AG04449 (cell line): ENCODE measurements around the gene RAP1GAP.

Experiments used
- CTCF ChIA-PET: fragments of 350-600 bp; formaldehyde crosslinking; extraction: SDS; loops from one replicate; lab custom pipeline; 2021; ENCODE audit warnings: antibody characterized with exemption; lab: Yijun Ruan, JAX
- POLR2A ChIA-PET: fragments of 400-600, 350-600 bp; formaldehyde crosslinking; extraction: SDS; loops from one replicate; lab custom pipeline; 2020; ENCODE audit warnings: antibody characterized with exemption, inconsistent platforms; lab: Yijun Ruan, JAX
- DNase-seq: peaks from one replicate; pipeline ENCODE4 v3.0.0-alpha.2; 2010; ENCODE audit warnings: low read depth, low spot score
- H3K4me3 ChIP-seq: 2 replicates; pipeline ENCODE4 v1.5.1; 2011; ENCODE audit warnings: low read depth, mild to moderate bottlenecking, control low read depth, low read length
- CTCF ChIP-seq: IDR thresholded peaks from one replicate; pipeline ENCODE4 v1.5.1; 2011; ENCODE audit warnings: mild to moderate bottlenecking, moderate library complexity, low read length, control low read depth, inconsistent platforms; ENCODE audit not compliant: insufficient read depth; ENCODE audit errors: missing control alignments

The RAP1GAP gene

DNA sequence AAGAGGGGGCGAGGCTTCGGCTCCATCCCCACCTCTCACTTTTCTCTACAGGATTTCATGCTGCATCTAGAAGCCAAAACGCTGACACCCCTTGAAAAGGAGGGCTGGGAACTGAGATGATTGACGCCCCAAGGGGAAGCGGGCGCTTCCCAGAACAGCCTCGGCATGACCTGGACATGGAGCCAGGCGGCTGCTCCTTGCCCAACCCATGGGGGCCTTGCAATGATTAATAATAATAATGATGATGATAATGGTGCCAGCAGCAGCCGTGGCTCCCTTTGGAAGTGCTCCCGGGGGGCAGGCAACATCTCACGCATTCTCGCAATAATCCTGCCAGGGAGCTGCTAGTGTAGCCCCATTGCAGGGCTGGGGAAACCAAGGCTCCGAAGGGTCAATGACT, 78.2 kb downstream of the RAP1GAP start:
- CTCF ChIA-PET, result no interaction called here
- POLR2A ChIA-PET, result interaction anchor here (0.7 kb wide), 1 partner anchor 83 kb away, joined by 3 read pairs; no protein-coding TSS in a partner anchor
- DNase-seq, result no peak
- no peak overlapping the region for H3K4me3 ChIP-seq
- TF ChIP-seq CTCF, result no peak

DNA sequence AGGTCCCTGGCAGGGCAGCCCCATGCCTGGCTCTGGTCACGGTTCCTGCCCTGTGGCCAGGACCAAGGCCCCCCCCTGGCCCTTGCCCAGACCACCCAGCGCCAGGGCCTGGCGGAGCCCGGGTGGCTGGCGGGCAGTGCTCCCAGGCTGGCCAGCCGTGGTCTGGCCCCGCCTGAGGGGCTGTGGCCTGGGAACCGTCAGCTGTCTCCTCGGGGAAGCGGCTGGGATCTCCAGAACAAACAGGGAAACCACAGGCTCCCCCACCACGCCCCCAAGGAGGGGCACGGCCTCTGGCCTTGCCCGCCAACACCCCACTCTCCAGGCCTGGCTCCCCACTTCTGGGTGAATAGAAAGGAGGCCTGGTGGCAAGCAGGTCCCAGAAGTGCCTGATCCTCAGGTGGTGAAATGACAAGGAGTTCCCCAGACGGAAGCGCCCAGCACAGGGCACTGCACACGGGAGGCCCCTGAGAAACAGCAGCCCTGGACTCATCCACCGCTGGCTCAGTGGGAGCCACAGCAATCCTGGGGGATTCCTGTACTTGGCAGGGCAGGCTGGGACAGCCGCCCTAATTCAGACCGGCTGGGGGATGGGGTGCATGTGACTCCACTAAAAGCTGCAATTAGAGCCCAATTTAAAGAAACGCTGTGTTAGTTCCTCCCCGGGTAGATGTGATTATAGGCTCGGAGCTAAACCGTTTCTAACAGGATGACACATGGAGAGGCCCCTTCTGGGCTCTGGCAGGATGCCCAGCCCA, 78.9 kb downstream of the RAP1GAP start:
- H3K4me3 ChIP-seq, result no peak overlapping the region
- DNase-seq, result no peak
- POLR2A ChIA-PET, result interaction anchor here (0.7 kb wide), 1 partner anchor 83 kb away, joined by 3 read pairs; no protein-coding TSS in a partner anchor
- TF ChIP-seq CTCF, result no peak
- CTCF ChIA-PET, result no interaction called here

DNA sequence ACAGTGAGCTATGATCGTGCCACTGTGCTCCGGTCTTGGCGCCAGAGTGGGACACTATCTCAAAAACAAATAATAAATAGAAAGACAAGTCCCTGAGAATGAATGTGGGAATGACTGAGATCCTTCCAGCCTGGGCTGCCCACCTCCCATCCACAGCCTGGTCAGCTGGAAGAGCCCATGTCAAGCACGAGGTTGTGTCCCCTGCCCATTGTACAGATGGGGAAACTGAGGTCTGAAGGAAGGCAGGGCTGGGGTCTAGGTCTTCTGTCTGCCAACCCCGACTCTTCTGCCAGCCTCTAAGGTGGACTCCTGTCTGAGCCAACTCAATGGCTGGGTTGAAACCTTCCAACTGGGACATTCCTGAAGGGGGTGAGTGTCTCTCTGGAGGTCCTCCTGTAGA, 79.5 kb downstream of the RAP1GAP start:
- ChIA-PET CTCF (interaction anchor here (1.4 kb wide), 1 partner anchor 221 kb away, joined by 3 read pairs; no protein-coding TSS in a partner anchor), POLR2A (no interaction called here)

GRCh38 chr1:21587602-21587953, 81.6 kb downstream of the RAP1GAP start:
- DNase-seq, result no peak
- no peak for TF ChIP-seq CTCF
- CTCF ChIA-PET, result interaction anchor here (0.7 to 3.1 kb wide), 3 partner anchors 8 to 52 kb away, joined by 3 to 15 read pairs (median 4); no protein-coding TSS in a partner anchor
- no peak overlapping the region for H3K4me3 ChIP-seq
- POLR2A ChIA-PET, result no interaction called here

More for the DNA sequence above, 79.5 kb downstream of the RAP1GAP start:
- no peak overlapping the region for H3K4me3 ChIP-seq
- DNase-seq, result no peak
- TF ChIP-seq CTCF, result no peak

DNA sequence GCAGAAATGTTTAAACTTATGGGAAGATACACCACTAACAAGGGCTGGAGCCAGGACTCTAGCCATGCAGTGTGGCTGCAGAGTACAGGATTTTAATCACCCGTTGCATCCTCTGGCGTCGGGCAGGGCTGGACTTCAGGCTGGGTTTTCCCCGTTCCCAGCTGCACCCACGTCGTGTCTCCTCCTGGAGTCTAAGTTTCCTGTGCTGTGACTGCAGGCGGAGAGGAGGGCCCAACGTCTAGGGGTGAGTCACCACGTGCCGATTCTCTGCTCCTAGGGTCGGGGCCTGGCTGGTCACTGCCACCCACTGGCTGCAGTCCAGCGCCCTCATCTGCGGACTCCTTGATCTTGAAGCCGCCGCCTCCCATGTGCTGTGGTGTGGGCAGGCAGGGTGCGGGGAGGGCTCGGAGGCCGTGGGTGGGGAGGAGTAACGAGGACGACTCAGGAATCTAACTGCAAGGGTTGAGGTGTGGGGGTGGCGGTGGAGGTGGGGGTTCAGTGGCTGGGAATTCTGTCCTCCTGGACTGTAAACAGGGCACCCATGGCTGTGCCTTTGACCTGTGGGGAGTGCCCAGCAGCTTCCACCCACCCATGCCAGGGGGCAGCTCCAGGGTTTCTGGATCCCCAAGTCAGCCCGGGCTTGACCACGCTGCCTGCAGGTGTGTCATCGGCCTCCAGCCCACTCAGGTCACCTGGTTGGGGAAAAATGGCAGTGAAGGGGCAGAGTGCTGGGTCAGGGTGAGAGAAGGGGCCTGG, 82.1 kb downstream of the RAP1GAP start:
- ChIA-PET CTCF (interaction anchor here (0.7 to 3.1 kb wide), 4 partner anchors 9 to 52 kb away, joined by 3 to 15 read pairs (median 4); no protein-coding TSS in a partner anchor), POLR2A (no interaction called here)
- TF ChIP-seq CTCF, result no peak
- DNase-seq, result peak; percentile 52
- H3K4me3 ChIP-seq, result no peak overlapping the region

DNA sequence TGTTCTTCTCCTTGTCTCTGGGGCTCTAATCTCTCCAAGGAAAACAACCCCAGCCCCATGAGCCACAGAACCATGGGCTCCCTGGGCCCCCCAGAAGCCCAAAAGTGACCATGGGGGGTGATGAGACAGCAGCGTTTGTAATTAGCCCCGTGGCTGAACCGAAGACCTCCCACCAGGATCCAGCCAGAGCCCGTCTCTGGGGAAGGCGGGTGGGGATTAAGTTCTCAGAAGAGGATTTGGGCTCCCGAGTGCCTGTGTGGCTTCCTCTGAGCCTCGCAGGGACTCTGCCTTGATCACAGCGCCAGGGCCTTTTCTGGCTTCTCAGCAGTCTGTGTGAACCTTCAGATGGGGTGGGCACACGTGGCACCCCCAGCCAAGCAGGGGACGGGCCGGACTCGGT, 82.9 kb downstream of the RAP1GAP start:
- no peak for DNase-seq
- no peak overlapping the region for H3K4me3 ChIP-seq
- CTCF ChIA-PET, result interaction anchor here (1.0 to 3.1 kb wide), 3 partner anchors 9 to 216 kb away, joined by 4 to 15 read pairs (median 4); no protein-coding TSS in a partner anchor
- no peak for TF ChIP-seq CTCF
- POLR2A ChIA-PET, result no interaction called here
